ENCODE results near the gene KCNAB1. TPM values are rescaled to one million over a fixed set of nuclear protein-coding genes. Genes with fewer than 3 reads are reported as not detected.

Gene KCNAB1
- total RNA-seq, 1 donor from 2014 or later = 2.4 TPM

GRCh38 chr3:156587760-156588069 is 467.3 kb downstream of the KCNAB1 start:
- H3K9me3 ChIP-seq (replicated peaks) = no peaks in the 10 kb centered on the region
- no peak for TF ChIP-seq CTCF (IDR thresholded peaks at IDR 0.05; ENCODE audit: borderline replicate concordance)
- no peaks in the 10 kb centered on the region for H3K27me3 ChIP-seq (ENCODE audit: low read depth)
- H3K27ac ChIP-seq (replicated peaks) = peak overlapping the region; percentile 43
- no peaks in the 10 kb centered on the region for H3K36me3 ChIP-seq
- intact Hi-C loops (cut with micrococcal nuclease) = no loop called here
- H3K4me3 ChIP-seq = no peak overlapping the region
- DNase-seq = no peak
- peaks cover 11% of the 10 kb centered on the region for H3K4me1 ChIP-seq

Other genes starting within 250 kb of the KCNAB1 start
- gene GMPS, start 249.9 kb upstream of the KCNAB1 start, total RNA-seq = 29.4 TPM